ENCODE results near the gene MAVS.
"Not testable (repeated sequence)": the region's sequence is repeated elsewhere in the genome, so short reads cannot be mapped to it uniquely, and the experiment has no call there.

The MAVS gene

GRCh38 chr20:3821996-3822395 is 24.6 kb upstream of the MAVS start:
- Mint-ChIP-seq H3K4me1 (peaks cover 11% of the 10 kb centered on the region), H3K4me3 (peak overlapping the region; percentile 88), H3K9me3 (no peaks in the 10 kb centered on the region)

DNA sequence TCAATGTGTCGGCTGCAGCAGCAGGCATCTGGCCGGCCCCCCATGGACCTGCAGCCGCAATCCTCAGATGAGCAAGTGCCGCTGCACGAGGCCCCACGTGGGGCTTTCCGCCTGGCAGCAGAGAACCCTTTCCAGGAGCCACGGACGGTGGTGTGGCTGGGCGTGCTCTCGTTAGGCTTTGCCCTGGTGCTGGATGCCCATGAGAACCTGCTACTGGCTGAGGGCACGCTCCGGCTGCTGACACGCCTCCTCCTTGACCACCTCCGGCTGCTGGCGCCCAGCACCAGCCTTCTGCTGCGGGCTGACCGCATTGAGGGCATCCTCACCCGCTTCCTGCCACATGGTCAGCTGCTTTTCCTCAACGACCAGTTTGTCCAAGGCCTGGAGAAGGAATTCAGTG is 22.8 kb upstream of the MAVS start:
- Mint-ChIP-seq H3K27me3 (no peaks in the 10 kb centered on the region), H3K4me3 (no peak overlapping the region), H3K36me3 (peaks cover 6% of the 10 kb centered on the region), H3K9me3 (no peaks in the 10 kb centered on the region), H3K27ac (no peak overlapping the region), H3K4me1 (peaks cover 11% of the 10 kb centered on the region)
- ATAC-seq (ENCODE audit: low read depth) (no peak), DNase-seq (ENCODE audit: low spot score in 2 of 2) (no peak)

More at GRCh38 chr20:3821996-3822395, 24.6 kb upstream of the MAVS start:
- DNase-seq (ENCODE audit: low spot score in 2 of 2) (no peak), ATAC-seq (ENCODE audit: low read depth) (no peak)
- peak overlapping the region; percentile 95 for H3K27ac Mint-ChIP-seq
- H3K36me3 Mint-ChIP-seq = peaks cover 6% of the 10 kb centered on the region
- H3K27me3 Mint-ChIP-seq = no peaks in the 10 kb centered on the region

- Mint-ChIP-seq H3K27me3 (no peaks in the 10 kb centered on the region), H3K9me3 (no peaks in the 10 kb centered on the region), H3K4me3 (no peak overlapping the region), H3K36me3 (peaks cover 6% of the 10 kb centered on the region), H3K4me1 (peaks cover 11% of the 10 kb centered on the region), H3K27ac (no peak overlapping the region)
- no peak for ATAC-seq (ENCODE audit: low read depth)
- DNase-seq (ENCODE audit: low spot score in 2 of 2) = no peak
These were observed 21.1 kb upstream of the MAVS start for GRCh38 chr20:3825526-3825925.

- ATAC-seq (ENCODE audit: low read depth) (no peak), DNase-seq (ENCODE audit: low spot score in 2 of 2) (no peak)
- Mint-ChIP-seq H3K27me3 (no peaks in the 10 kb centered on the region), H3K4me1 (peaks cover 8% of the 10 kb centered on the region), H3K9me3 (no peaks in the 10 kb centered on the region), H3K27ac (peak overlapping the region; percentile 50), H3K4me3 (no peak overlapping the region), H3K36me3 (peaks cover 6% of the 10 kb centered on the region)
These were observed 20.2 kb upstream of the MAVS start for GRCh38 chr20:3826420-3826819.

DNA sequence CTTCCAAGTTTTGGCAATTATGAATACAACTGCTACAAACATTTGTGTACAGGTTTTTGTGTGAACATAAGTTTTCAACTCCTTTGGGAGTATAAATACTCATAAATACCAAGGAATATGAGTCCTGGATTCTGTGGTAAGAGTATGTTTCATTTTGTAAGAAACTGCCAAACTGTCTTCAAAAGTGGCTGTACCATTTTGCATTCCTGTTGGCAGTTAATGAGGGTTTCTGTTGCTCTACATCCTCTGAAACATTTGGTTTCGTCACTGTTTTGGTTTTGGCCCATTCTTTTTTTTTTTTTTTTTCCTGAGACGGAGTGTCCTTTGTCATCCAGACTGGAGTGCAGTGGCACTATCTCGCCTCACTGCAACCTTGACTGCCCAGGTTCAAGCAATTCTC is 17.8 kb upstream of the MAVS start:
- no peaks in the 10 kb centered on the region for H3K27me3 Mint-ChIP-seq
- DNase-seq (ENCODE audit: low spot score in 2 of 2) = no peak
- peaks cover 10% of the 10 kb centered on the region for H3K4me1 Mint-ChIP-seq
- H3K27ac Mint-ChIP-seq = no peak overlapping the region
- H3K36me3 Mint-ChIP-seq = peaks cover 5% of the 10 kb centered on the region
- no peaks in the 10 kb centered on the region for H3K9me3 Mint-ChIP-seq
- ATAC-seq (ENCODE audit: low read depth) = no peak
- H3K4me3 Mint-ChIP-seq = no peak overlapping the region

- ATAC-seq (ENCODE audit: low read depth); H3K27me3 Mint-ChIP-seq; H3K4me3 Mint-ChIP-seq; DNase-seq (ENCODE audit: low spot score in 2 of 2); H3K27ac Mint-ChIP-seq; H3K36me3 Mint-ChIP-seq; H3K9me3 Mint-ChIP-seq: not testable (repeated sequence)
- H3K4me1 Mint-ChIP-seq = peaks cover 11% of the 10 kb centered on the region
These were observed 16.7 kb upstream of the MAVS start for GRCh38 chr20:3829891-3830290.

DNA sequence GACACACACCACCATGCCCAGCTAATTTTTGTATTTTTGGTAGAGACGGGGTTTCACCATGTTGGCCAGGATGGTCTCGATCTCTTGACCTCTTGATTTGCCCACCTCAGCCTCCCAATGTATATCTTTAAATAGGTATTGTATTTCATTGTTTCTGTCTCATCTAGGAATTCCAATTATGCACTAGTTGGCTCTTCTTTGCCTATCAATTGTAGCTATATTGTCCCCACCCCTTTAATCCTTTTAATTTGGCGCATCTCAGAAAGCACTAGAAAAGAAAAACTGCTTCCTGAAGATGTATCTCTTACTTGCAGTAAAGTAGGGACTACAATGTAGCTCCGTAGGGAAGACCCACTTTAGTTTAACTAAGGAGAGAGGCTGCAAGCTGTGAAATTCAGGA is 10.5 kb upstream of the MAVS start:
- H3K4me1 Mint-ChIP-seq = peaks cover 3% of the 10 kb centered on the region
- peaks cover 4% of the 10 kb centered on the region for H3K36me3 Mint-ChIP-seq
- no peak overlapping the region for H3K4me3 Mint-ChIP-seq
- ATAC-seq (ENCODE audit: low read depth) = no peak
- no peaks in the 10 kb centered on the region for H3K27me3 Mint-ChIP-seq
- H3K27ac Mint-ChIP-seq = no peak overlapping the region
- DNase-seq (ENCODE audit: low spot score in 2 of 2) = no peak
- H3K9me3 Mint-ChIP-seq = no peaks in the 10 kb centered on the region

DNA sequence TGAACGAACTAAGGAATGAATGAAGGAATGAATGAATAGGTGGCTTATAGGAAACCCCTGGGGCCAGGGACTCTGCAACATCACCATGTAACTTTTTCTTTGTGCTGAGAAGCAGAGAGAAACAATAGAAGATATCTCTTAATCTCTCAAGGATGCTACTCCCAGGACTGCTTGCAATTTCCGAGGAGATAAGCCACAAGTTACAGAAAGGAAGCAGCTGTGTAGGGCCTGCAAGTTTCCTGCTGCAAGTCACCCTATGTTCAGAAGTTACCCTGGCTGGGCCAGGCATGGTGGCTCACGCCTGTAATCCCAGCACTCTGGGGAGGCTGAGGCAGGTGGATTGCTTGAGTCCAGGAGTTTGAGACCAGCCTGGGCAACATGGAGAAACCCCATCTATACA is 7.3 kb upstream of the MAVS start:
- Mint-ChIP-seq H3K4me3 (no peak overlapping the region), H3K4me1 (no peaks in the 10 kb centered on the region), H3K27me3 (no peaks in the 10 kb centered on the region), H3K36me3 (peaks cover 2% of the 10 kb centered on the region), H3K9me3 (no peaks in the 10 kb centered on the region), H3K27ac (no peak overlapping the region)
- ATAC-seq (ENCODE audit: low read depth) (no peak), DNase-seq (ENCODE audit: low spot score in 2 of 2) (no peak)

DNA sequence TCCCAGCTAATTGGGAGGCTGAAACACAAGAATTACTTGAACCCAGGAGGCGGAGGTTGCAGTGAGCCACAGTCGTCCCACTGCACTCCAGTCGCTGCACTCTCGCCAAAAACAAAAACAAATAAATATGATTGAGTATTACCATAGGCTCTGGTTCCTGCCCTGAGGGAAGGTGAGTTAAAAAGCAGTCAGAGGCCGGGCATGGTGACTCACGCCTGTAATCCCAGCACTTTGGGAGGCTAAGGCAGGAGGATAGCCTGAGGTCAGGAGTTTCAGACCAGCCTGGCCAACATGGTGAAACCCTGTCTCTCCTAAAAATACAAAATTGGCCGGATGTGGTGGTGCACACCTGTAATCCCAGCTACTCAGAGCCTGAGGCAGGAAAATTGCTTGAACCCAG is 6.4 kb upstream of the MAVS start:
- not testable (repeated sequence) for DNase-seq (ENCODE audit: low spot score in 2 of 2); H3K4me1 Mint-ChIP-seq; H3K27me3 Mint-ChIP-seq; H3K4me3 Mint-ChIP-seq; H3K36me3 Mint-ChIP-seq; H3K27ac Mint-ChIP-seq; ATAC-seq (ENCODE audit: low read depth); H3K9me3 Mint-ChIP-seq

DNA sequence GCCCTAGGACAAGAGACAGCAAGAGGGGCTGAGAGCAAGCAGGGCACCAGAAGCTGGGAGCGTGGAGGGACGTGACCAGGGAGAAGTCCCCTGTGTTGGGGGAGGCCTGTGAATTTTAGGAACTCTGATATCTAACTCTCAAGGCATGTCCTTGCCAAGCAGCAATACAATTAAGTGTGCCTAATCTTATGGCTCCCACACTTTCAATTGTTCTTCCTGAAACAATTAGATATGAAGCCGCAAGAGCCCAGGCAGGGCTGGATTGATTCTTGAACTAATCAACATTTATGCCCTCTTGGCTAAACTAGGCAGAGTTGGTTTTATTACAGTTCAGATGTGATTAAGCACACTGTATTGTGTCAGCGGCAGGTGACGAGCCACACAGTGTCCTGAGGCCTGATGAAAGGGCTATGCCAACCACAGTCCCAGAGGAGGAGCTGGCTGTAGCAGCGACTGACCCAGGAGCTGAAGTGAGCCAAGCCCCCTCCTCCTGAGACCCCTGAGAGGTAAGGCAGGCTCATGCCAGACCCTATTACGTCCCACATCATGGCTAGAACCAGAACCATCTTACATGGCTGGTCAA is 4.2 kb upstream of the MAVS start:
- ATAC-seq (ENCODE audit: low read depth) (no peak), DNase-seq (ENCODE audit: low spot score in 2 of 2) (no peak)
- Mint-ChIP-seq H3K27ac (no peak overlapping the region), H3K9me3 (no peaks in the 10 kb centered on the region), H3K4me3 (no peak overlapping the region), H3K27me3 (no peaks in the 10 kb centered on the region), H3K36me3 (peaks cover 2% of the 10 kb centered on the region), H3K4me1 (peaks cover 4% of the 10 kb centered on the region)

DNA sequence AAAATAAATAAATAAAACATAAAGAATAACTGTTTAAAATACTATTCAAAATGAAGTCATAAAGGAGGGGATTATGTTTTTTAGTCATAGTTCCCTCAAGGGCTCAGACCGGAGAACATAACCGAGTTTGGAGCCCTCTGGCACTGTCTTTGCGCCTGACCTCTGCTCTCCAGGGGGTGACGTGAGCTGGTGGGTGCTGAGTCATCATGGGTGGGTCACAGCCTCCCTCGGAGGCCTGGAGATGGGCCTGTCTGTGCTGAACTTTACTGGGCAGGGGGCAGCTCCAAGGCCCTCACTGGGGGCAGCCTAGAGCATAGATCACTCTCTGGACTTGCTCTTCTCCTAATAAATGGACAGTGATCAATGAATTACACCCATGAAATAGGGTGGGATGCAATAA is 3.1 kb upstream of the MAVS start:
- H3K4me3 Mint-ChIP-seq = no peak overlapping the region
- H3K9me3 Mint-ChIP-seq = no peaks in the 10 kb centered on the region
- no peak overlapping the region for H3K27ac Mint-ChIP-seq
- DNase-seq (ENCODE audit: low spot score in 2 of 2) = no peak
- peaks cover 7% of the 10 kb centered on the region for H3K4me1 Mint-ChIP-seq
- no peaks in the 10 kb centered on the region for H3K27me3 Mint-ChIP-seq
- ATAC-seq (ENCODE audit: low read depth) = no peak
- peaks cover 2% of the 10 kb centered on the region for H3K36me3 Mint-ChIP-seq

- ATAC-seq (ENCODE audit: low read depth); H3K9me3 Mint-ChIP-seq; H3K27ac Mint-ChIP-seq; DNase-seq (ENCODE audit: low spot score in 2 of 2); H3K36me3 Mint-ChIP-seq; H3K4me3 Mint-ChIP-seq; H3K27me3 Mint-ChIP-seq: not testable (repeated sequence)
- peaks cover 13% of the 10 kb centered on the region for H3K4me1 Mint-ChIP-seq
These were observed 2.5 kb upstream of the MAVS start for GRCh38 chr20:3843990-3844619.

- ATAC-seq (ENCODE audit: low read depth) (no peak), DNase-seq (ENCODE audit: low spot score in 2 of 2) (peak in 1 of 2 donors; percentile 31)
- no peaks in the 10 kb centered on the region for H3K36me3 Mint-ChIP-seq
- H3K27me3 Mint-ChIP-seq = no peaks in the 10 kb centered on the region
- H3K4me1 Mint-ChIP-seq = peaks cover 16% of the 10 kb centered on the region
- peak overlapping the region; percentile 86 for H3K27ac Mint-ChIP-seq
- H3K9me3 Mint-ChIP-seq = no peaks in the 10 kb centered on the region
- H3K4me3 Mint-ChIP-seq = peak overlapping the region; percentile 91
These were observed 275 bp upstream of the MAVS start for GRCh38 chr20:3846378-3846739.

DNA sequence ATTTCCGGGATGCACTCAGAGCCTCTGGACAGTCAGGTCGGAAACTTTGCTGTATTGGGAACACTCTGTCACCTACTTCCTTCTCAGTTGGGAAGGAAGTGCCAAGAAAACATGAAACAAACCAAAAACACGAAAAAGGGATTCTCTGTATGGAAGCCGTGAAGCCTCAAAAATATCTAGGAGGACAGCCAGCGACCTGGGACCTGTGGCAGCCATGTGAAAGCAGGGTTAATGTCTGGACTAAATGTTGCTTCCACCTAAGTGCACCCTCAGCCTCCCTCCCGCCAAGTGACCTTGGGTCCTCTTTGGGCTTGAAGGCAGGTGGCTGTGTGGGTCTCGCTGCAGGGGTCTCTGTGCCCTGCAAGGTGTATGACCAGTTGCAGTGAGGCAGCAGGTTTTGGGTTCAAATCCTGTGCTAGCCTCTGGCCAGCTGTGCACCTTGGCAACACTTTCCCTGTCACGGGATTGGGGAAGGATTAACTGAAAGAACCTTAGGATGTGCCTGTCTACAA is 851 bp downstream of the MAVS start:
- Mint-ChIP-seq H3K27me3 (no peaks in the 10 kb centered on the region), H3K4me3 (peak overlapping the region; percentile 91)

GRCh38 chr20:3848565-3848964 is 1.9 kb downstream of the MAVS start:
- H3K27ac Mint-ChIP-seq = peak overlapping the region; percentile 80
- peaks cover 16% of the 10 kb centered on the region for H3K4me1 Mint-ChIP-seq
- no peaks in the 10 kb centered on the region for H3K36me3 Mint-ChIP-seq
- H3K9me3 Mint-ChIP-seq = no peaks in the 10 kb centered on the region
- peak overlapping the region; percentile 51 for H3K4me3 Mint-ChIP-seq
- no peaks in the 10 kb centered on the region for H3K27me3 Mint-ChIP-seq
- DNase-seq (ENCODE audit: low spot score in 2 of 2) = no peak
- no peak for ATAC-seq (ENCODE audit: low read depth)

More for the DNA sequence above, 851 bp downstream of the MAVS start:
- no peak for ATAC-seq (ENCODE audit: low read depth)
- H3K27ac Mint-ChIP-seq = peak overlapping the region; percentile 86
- no peaks in the 10 kb centered on the region for H3K9me3 Mint-ChIP-seq
- no peaks in the 10 kb centered on the region for H3K36me3 Mint-ChIP-seq
- DNase-seq (ENCODE audit: low spot score in 2 of 2) = no peak
- peaks cover 16% of the 10 kb centered on the region for H3K4me1 Mint-ChIP-seq
